ENCODE results near the gene MYO5A. TPM values are rescaled to one million over a fixed set of nuclear protein-coding genes. Genes with fewer than 3 reads are reported as not detected.

Gene MYO5A
- total RNA-seq, 1 donor from 2014 or later = 9.4 TPM

DNA sequence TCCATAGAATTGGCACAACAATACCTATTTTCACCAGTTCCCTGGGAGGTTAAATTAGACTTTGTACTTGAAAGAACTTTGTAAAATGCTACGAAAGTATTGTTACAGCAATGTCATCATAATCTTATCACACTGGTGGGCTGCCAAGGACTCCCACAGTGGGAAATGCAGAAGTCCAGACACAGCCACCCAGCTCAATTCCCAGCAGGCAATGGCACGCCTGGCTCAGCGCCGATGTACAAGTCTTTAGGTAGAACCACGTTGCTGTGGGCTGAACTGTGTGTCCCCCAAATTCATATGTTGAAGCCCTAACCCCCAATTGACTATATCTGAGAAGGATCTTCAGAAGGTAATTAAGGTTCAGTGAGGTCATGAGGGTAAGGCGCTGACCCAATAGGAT, 245.4 kb downstream of the MYO5A start:
- Histone ChIP-seq H3K9ac (ENCODE audit: low read depth in 1 of 3, low read length in 3 of 3) (no peak overlapping the region), H3K27ac (ENCODE audit: low read depth, low read length) (no peak overlapping the region), H3K4me1 (ENCODE audit: control insufficient read depth in 3 of 3, insufficient read depth in 3 of 3, low read length in 3 of 3) (peaks cover 3 to 6% (median 4%) of the 10 kb centered on the region in 3 donors)

DNA sequence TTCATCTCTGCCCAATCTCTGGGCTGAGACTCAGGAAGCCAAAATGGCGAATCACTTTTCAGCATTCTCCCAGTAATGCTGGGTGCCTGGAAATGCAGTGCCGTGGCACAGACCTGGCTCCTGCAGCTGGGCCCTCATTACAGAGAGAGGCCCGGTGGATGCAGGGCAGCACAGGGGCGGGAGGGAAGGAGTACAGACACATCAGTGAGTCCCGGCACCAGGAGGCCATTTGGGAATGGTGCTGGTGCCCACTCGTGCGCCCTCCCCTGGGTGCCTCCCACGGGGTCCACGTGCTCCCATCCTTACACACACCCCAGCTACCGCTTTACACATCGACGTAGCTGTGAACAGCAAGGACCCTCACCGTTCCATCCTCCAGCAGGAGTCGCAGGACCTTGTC, 246.3 kb downstream of the MYO5A start:
- peaks cover 2 to 9% (median 5%) of the 10 kb centered on the region in 3 donors for H3K36me3 ChIP-seq (ENCODE audit: control insufficient read depth in 3 of 3, insufficient read depth in 3 of 3, low read length in 3 of 3)
- H3K4me1 ChIP-seq (ENCODE audit: control insufficient read depth in 3 of 3, insufficient read depth in 3 of 3, low read length in 3 of 3) = peaks cover 3 to 6% (median 4%) of the 10 kb centered on the region in 3 donors
- no peak overlapping the region for H3K27ac ChIP-seq (ENCODE audit: low read depth, low read length)
- no peaks in the 10 kb centered on the region for H3K27me3 ChIP-seq (ENCODE audit: control insufficient read depth in 3 of 3, insufficient read depth in 3 of 3, low read length in 3 of 3)
- no peak overlapping the region for H3K4me3 ChIP-seq (ENCODE audit: low read length in 3 of 3)
- H3K9ac ChIP-seq (ENCODE audit: low read depth in 1 of 3, low read length in 3 of 3) = no peak overlapping the region
- no peaks in the 10 kb centered on the region for H3K9me3 ChIP-seq (ENCODE audit: control insufficient read depth in 3 of 3, low read length in 3 of 3)

More for the DNA sequence above, 245.4 kb downstream of the MYO5A start:
- Histone ChIP-seq H3K9me3 (ENCODE audit: control insufficient read depth in 3 of 3, low read length in 3 of 3) (no peaks in the 10 kb centered on the region), H3K4me3 (ENCODE audit: low read length in 3 of 3) (no peak overlapping the region), H3K27me3 (ENCODE audit: control insufficient read depth in 3 of 3, insufficient read depth in 3 of 3, low read length in 3 of 3) (no peaks in the 10 kb centered on the region), H3K36me3 (ENCODE audit: control insufficient read depth in 3 of 3, insufficient read depth in 3 of 3, low read length in 3 of 3) (peaks cover under 1 to 4% (median 2%) of the 10 kb centered on the region in 3 donors)

GRCh38 chr15:52281085-52282035, 247.3 kb downstream of the MYO5A start:
- Histone ChIP-seq H3K9ac (ENCODE audit: low read depth in 1 of 3, low read length in 3 of 3) (no peak overlapping the region), H3K4me1 (ENCODE audit: control insufficient read depth in 3 of 3, insufficient read depth in 3 of 3, low read length in 3 of 3) (peaks cover 3 to 6% (median 4%) of the 10 kb centered on the region in 3 donors), H3K4me3 (ENCODE audit: low read length in 3 of 3) (no peak overlapping the region), H3K36me3 (ENCODE audit: control insufficient read depth in 3 of 3, insufficient read depth in 3 of 3, low read length in 3 of 3) (peaks cover 2 to 14% (median 9%) of the 10 kb centered on the region in 3 donors), H3K27ac (ENCODE audit: low read depth, low read length) (no peak overlapping the region), H3K27me3 (ENCODE audit: control insufficient read depth in 3 of 3, insufficient read depth in 3 of 3, low read length in 3 of 3) (no peaks in the 10 kb centered on the region), H3K9me3 (ENCODE audit: control insufficient read depth in 3 of 3, low read length in 3 of 3) (no peaks in the 10 kb centered on the region)

- no peaks in the 10 kb centered on the region for H3K27me3 ChIP-seq (ENCODE audit: control insufficient read depth in 3 of 3, insufficient read depth in 3 of 3, low read length in 3 of 3)
- H3K36me3 ChIP-seq (ENCODE audit: control insufficient read depth in 3 of 3, insufficient read depth in 3 of 3, low read length in 3 of 3) = peaks cover 3 to 14% (median 9%) of the 10 kb centered on the region in 3 donors
- peaks cover 3 to 6% (median 4%) of the 10 kb centered on the region in 3 donors for H3K4me1 ChIP-seq (ENCODE audit: control insufficient read depth in 3 of 3, insufficient read depth in 3 of 3, low read length in 3 of 3)
- no peak overlapping the region for H3K4me3 ChIP-seq (ENCODE audit: low read length in 3 of 3)
- no peaks in the 10 kb centered on the region for H3K9me3 ChIP-seq (ENCODE audit: control insufficient read depth in 3 of 3, low read length in 3 of 3)
- no peak overlapping the region for H3K27ac ChIP-seq (ENCODE audit: low read depth, low read length)
- no peak overlapping the region for H3K9ac ChIP-seq (ENCODE audit: low read depth in 1 of 3, low read length in 3 of 3)
Observed at GRCh38 chr15:52280326-52281084, 248.2 kb downstream of the MYO5A start.

DNA sequence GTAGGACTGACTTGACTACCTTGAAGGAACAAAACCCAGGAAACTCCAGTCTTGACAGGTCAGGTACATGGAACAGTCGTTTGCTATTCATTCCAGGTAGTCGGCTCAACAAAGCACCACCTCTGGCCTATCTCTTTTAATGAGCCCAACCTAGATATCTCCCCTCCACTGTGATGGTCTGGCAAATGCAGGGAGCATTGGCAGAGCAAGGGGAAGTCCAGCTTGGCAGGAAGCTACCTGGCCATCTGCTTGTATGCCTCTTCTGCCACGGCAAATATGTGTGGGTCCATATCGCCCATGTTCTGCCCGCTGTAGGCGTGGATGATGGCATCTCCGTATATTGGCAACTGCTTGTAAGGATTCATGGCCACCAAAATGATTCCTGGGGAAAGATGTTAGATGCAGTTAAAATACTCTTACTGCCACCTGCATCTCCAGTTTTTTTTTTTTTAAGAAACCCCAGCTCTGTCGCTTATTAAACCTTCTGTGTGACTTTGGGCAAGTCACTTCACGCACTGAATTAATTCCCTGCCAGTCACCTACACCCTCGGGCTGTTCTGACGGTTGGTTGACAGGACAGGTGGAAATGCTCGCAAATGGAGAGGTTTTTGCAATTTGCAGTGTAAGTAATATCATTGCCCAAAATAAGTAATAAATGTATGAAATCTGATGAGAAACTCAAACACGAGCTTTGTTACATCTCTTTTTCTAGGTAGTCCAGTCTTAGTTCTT, 249.9 kb downstream of the MYO5A start:
- Histone ChIP-seq H3K36me3 (ENCODE audit: control insufficient read depth in 3 of 3, insufficient read depth in 3 of 3, low read length in 3 of 3) (peaks cover 6 to 15% (median 14%) of the 10 kb centered on the region in 3 donors), H3K27me3 (ENCODE audit: control insufficient read depth in 3 of 3, insufficient read depth in 3 of 3, low read length in 3 of 3) (no peaks in the 10 kb centered on the region), H3K9ac (ENCODE audit: low read depth in 1 of 3, low read length in 3 of 3) (no peak overlapping the region), H3K4me3 (ENCODE audit: low read length in 3 of 3) (no peak overlapping the region), H3K9me3 (ENCODE audit: control insufficient read depth in 3 of 3, low read length in 3 of 3) (no peaks in the 10 kb centered on the region), H3K4me1 (ENCODE audit: control insufficient read depth in 3 of 3, insufficient read depth in 3 of 3, low read length in 3 of 3) (peaks cover 3 to 6% (median 4%) of the 10 kb centered on the region in 3 donors), H3K27ac (ENCODE audit: low read depth, low read length) (no peak overlapping the region)

GRCh38 chr15:52278135-52278534, 250.5 kb downstream of the MYO5A start:
- Histone ChIP-seq H3K4me1 (ENCODE audit: control insufficient read depth in 3 of 3, insufficient read depth in 3 of 3, low read length in 3 of 3) (peaks cover 3 to 6% (median 4%) of the 10 kb centered on the region in 3 donors), H3K4me3 (ENCODE audit: low read length in 3 of 3) (no peak overlapping the region), H3K36me3 (ENCODE audit: control insufficient read depth in 3 of 3, insufficient read depth in 3 of 3, low read length in 3 of 3) (peaks cover 5 to 15% (median 14%) of the 10 kb centered on the region in 3 donors), H3K9ac (ENCODE audit: low read depth in 1 of 3, low read length in 3 of 3) (no peak overlapping the region), H3K27me3 (ENCODE audit: control insufficient read depth in 3 of 3, insufficient read depth in 3 of 3, low read length in 3 of 3) (no peaks in the 10 kb centered on the region), H3K27ac (ENCODE audit: low read depth, low read length) (no peak overlapping the region), H3K9me3 (ENCODE audit: control insufficient read depth in 3 of 3, low read length in 3 of 3) (no peaks in the 10 kb centered on the region)

DNA sequence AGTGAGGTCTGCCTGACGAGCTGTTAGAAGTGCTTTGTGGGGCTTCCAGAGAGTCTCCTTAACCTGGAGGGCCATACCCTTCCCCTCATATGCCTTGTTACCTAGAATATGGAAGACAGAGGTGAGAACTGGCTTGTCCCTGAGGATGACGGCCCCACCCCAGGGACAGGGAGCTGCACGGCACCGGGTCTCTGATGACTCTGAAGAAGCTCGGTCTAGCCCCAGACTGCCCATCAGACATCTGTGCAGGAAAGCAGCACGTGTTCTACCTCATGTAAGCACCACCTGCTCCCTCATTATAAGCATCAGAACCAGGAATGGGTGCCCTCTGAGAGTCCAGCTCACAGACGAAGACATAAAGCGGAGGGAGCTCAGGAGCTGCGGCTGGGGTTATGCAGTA, 251.1 kb downstream of the MYO5A start:
- Histone ChIP-seq H3K4me3 (ENCODE audit: low read length in 3 of 3) (no peak overlapping the region), H3K9me3 (ENCODE audit: control insufficient read depth in 3 of 3, low read length in 3 of 3) (no peaks in the 10 kb centered on the region), H3K4me1 (ENCODE audit: control insufficient read depth in 3 of 3, insufficient read depth in 3 of 3, low read length in 3 of 3) (peaks cover 3 to 6% (median 4%) of the 10 kb centered on the region in 3 donors), H3K9ac (ENCODE audit: low read depth in 1 of 3, low read length in 3 of 3) (no peak overlapping the region), H3K36me3 (ENCODE audit: control insufficient read depth in 3 of 3, insufficient read depth in 3 of 3, low read length in 3 of 3) (peaks cover 5 to 15% (median 14%) of the 10 kb centered on the region in 3 donors), H3K27ac (ENCODE audit: low read depth, low read length) (no peak overlapping the region), H3K27me3 (ENCODE audit: control insufficient read depth in 3 of 3, insufficient read depth in 3 of 3, low read length in 3 of 3) (no peaks in the 10 kb centered on the region)

DNA sequence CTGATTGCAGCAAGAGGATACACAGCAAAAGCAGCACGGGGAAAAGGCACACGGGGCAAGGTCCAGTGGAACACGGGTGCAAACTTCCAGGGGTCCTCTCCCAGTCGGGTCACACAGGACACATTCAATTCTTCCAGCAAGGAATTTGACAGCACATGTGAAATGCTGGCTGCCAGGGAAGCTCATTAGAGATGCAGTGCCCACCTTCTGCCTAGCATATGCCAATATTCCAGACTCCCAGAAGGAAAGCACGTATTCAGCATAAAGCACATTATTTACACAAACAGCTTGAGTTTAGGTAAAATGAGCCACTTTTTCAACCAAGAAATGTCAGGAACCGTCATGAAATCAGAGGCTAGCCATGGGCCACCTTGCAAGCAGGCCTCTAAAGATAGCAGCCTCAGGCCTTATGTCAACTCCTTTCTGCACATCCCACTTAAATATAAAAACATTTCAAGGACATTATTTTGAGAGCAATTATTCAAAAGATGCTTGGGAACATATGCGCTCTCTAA, 252.4 kb downstream of the MYO5A start:
- no peak overlapping the region for H3K27ac ChIP-seq (ENCODE audit: low read depth, low read length)
- peaks cover under 1 to 5% (median 3%) of the 10 kb centered on the region in 3 donors for H3K4me1 ChIP-seq (ENCODE audit: control insufficient read depth in 3 of 3, insufficient read depth in 3 of 3, low read length in 3 of 3)
- H3K4me3 ChIP-seq (ENCODE audit: low read length in 3 of 3) = no peak overlapping the region
- H3K9ac ChIP-seq (ENCODE audit: low read depth in 1 of 3, low read length in 3 of 3) = no peak overlapping the region
- peaks cover 5 to 22% (median 16%) of the 10 kb centered on the region in 3 donors for H3K36me3 ChIP-seq (ENCODE audit: control insufficient read depth in 3 of 3, insufficient read depth in 3 of 3, low read length in 3 of 3)
- H3K9me3 ChIP-seq (ENCODE audit: control insufficient read depth in 3 of 3, low read length in 3 of 3) = no peaks in the 10 kb centered on the region
- no peaks in the 10 kb centered on the region for H3K27me3 ChIP-seq (ENCODE audit: control insufficient read depth in 3 of 3, insufficient read depth in 3 of 3, low read length in 3 of 3)

DNA sequence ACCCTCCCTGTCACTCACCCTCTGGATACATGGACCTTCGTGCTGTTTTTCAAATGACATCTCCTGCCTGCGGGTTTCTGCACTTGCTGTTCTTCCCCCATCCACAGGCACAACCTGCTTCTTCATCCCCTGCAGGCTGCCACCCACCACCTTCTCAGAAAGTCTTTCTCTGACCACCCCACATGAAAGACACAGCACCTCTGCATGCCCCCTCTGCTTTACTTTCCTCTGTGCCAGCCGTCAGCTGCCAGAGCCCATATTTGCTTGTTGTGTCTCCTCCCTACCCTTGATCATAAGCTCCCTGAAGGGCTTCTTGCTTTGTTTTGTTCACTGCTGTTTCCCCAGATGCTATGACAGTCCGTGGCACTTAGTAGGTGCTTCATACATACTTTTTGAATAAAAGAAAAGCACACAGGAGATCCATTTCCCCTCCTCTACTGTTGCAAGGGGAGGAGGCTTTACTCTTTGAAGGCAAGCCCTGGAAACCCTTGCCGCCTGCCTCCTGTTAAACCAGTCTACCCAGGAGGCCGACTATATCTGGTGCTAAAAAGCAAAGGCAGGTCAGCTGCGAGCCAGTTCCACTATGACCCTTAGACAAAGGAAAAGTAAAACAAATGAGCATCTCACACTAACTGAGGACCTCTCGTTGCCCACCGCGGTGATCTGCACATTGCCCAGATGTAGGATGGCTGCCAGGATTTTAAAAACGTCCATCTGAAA, 265.0 kb downstream of the MYO5A start:
- Histone ChIP-seq H3K4me1 (ENCODE audit: control insufficient read depth in 3 of 3, insufficient read depth in 3 of 3, low read length in 3 of 3) (peaks cover 5 to 8% (median 7%) of the 10 kb centered on the region in 3 donors), H3K4me3 (ENCODE audit: low read length in 3 of 3) (no peak overlapping the region), H3K36me3 (ENCODE audit: control insufficient read depth in 3 of 3, insufficient read depth in 3 of 3, low read length in 3 of 3) (peaks cover 0 to 3% (median 2%) of the 10 kb centered on the region in 3 donors), H3K27me3 (ENCODE audit: control insufficient read depth in 3 of 3, insufficient read depth in 3 of 3, low read length in 3 of 3) (no peaks in the 10 kb centered on the region), H3K9me3 (ENCODE audit: control insufficient read depth in 3 of 3, low read length in 3 of 3) (no peaks in the 10 kb centered on the region), H3K9ac (ENCODE audit: low read depth in 1 of 3, low read length in 3 of 3) (no peak overlapping the region), H3K27ac (ENCODE audit: low read depth, low read length) (no peak overlapping the region)

Data from skeletal muscle tissue (tissue), 4 donors.